Stimulated activated CD8-positive, alpha-beta memory T cell treated with anti-CD3 and anti-CD28 coated beads, Interleukin-7, amount 100 ng/mL, for 4 hours (primary cell): ENCODE data around the gene PEF1.

Experiments
- DNase-seq, 2 donors: peaks; one replicate each; pipeline ENCODE4 v3.0.0-alpha.2; 2020; ENCODE audit warnings: low read depth in 2 of 2

The PEF1 gene

DNA sequence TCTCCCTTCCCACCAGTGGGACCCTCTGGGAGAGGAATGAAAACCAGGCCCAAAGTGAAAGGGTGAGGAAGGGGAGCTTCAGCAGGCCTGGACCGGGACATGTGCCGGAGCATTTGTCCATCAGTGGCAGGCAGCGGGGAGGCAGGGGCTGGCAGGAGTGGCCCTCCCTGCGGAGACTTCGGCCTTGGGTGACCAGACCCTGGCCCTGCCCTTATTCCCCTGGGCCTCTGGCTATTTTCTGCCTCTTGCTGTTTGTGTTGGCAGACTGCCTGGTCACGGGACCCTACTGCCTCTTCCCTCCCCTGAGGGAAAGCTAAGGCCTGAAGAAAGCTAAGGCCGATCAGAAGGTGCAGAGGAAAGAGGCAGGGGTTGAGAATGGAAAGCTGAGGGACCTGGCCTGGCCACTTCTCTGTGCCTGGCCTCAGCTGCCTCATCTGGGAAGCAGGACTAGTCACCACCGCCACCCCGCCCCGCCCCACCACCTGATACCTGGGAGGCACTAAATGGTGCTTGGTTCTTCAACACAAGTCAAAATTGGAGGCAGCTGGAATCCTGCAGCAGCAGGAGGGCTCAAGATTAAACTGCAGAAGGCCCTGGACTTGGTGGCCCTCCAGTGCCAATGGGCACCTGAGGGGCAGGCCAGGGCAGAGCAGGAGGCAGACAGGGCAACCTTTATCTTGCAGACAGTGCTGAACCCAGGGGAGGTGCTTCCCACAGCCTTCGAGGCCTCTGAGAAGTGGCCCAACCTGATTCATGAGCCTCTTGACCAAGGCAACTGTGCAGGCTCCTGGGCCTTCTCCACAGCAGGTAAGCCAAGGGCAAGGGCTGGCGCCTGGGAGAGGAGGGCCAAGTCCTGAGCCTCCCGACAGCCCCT lies 60.4 kb downstream of the PEF1 start:
- no peak for DNase-seq

DNA sequence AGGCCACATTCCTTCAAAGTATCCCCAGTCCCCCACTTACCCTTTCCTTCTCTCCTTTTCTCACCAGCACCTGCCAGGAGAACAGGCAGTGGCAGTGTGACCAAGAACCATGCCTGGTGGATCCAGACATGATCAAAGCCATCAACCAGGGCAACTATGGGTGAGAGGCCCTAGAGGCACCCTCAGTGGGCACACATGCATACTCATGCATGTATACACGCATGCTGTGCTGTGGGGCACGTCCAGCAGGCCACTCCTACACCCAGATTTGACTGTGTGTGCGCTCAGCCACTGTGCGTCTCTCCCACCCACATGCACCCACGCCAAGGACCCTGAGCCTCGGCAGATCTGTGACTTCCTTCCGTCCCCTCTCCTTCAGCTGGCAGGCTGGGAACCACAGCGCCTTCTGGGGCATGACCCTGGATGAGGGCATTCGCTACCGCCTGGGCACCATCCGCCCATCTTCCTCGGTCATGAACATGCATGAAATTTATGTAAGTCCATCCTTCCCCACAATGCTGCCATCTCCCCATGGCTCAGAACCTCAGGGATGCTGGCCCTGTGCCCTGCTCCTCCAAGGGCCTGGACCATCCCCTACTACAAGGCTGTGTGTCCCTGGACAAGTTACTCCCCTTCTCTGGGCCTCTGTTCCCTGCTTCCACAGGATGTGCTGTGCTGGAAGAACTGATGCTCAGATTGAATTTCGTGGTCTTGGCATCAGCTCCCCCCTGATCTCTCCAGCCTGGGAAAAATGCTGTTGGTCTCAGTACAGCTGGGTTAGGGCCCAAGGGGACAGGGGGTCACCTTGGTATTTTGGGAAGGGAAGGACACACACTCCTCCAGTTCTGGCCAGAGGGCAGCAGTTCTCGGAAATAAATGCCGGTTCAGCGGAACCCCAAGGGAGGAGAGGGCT lies 61.3 kb downstream of the PEF1 start:
- no peak for DNase-seq

DNA sequence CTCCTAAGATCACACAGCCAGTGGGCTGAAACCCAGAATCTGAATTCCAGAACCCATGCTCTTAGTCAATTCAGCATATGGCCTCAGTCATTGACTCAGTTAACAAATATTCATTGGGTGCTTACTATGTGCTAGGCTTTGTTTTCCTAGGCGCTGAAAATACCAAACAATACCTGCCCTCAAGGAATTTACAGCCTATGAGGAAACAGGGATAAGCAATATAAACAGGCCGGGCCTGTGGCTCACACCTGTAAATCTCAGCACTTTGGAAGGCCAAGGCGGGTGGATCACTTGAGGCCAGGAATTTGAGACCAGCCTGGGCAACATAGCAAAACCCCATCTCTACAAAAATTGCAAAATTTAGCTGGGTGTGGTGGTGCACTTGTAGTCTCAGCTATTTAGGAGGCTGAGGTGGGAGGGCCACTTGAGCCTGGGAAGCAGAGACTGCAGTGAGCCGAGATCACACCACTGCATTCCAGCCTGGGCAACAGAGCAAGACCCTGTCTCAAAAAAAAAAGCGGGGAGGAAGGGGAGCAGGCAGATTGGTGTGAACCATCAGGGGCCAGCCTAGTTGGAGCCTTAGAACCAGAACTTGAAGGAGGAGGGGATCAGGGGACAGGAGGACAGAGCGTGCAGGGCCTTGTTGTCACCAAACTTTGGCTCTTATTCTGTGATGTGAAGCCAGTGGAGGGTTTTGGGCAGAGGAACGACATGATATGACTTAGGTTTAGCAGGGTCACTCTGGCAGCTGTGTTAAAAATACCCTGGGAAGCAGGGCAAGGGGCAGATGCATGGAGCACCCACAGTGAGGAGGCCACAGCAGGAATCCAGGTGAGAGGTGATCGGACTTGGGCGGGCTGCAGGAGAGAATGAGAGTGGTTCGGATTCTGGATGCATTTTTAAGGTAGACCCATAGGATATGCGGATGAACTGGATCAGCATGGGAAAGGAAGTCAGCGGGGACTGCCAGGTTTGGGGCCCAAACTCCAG lies 62.6 kb downstream of the PEF1 start:
- DNase-seq, result no peak

DNA sequence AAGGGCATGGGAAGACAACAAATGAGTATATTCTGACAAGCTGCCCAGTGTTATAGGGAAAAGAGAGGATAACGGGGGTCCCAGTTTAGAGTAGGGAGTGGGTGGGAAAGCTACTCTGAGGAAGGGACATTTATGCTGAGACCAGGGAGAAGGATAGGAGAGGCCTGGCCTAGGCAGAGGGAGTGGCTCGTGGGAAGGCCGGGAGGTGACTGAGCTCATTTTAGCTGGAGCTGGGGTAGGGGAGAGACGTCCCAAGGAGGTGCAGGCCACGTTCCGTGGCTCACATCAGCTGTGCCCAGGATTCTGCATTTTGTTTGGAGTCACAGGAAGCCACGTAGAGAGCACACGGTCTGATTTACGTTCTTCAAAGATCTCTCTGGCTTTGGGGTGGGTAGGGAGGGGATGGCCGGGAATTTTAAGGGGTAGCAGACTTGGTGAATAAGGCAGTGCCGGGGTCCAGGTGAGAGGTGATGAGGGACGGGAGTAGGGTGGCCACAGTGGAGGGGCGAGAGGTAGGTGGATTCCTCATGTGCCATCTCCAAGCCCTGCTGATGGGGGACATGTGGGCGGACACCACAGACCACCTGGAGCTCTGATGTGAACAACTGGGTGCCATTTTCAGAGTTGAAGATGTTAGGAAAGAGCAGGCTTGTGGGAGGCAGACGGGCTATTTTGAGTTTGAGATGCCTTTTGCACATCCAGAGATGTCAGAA lies 63.6 kb downstream of the PEF1 start:
- DNase-seq, result no peak

DNA sequence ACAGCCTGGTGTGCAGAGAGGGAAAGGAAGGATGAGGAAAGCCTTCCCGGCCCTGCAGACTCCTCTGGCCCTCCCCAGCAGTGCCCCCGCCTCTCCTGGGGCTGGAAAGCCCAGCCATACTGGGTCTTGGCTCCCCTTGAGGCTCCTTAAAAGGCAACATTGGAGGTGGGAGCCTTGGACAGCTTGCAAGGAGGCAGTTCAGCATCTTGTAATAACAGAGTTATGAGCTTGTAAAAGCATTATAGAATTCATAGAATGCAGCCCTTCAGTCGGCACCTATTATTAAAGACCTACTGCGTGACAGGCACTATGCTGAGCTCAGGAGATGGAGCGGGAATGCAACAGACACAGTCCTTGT lies 64.2 kb downstream of the PEF1 start:
- DNase-seq, result no peak
